Measurements from ENCODE around the gene MAD1L1.

DNA sequence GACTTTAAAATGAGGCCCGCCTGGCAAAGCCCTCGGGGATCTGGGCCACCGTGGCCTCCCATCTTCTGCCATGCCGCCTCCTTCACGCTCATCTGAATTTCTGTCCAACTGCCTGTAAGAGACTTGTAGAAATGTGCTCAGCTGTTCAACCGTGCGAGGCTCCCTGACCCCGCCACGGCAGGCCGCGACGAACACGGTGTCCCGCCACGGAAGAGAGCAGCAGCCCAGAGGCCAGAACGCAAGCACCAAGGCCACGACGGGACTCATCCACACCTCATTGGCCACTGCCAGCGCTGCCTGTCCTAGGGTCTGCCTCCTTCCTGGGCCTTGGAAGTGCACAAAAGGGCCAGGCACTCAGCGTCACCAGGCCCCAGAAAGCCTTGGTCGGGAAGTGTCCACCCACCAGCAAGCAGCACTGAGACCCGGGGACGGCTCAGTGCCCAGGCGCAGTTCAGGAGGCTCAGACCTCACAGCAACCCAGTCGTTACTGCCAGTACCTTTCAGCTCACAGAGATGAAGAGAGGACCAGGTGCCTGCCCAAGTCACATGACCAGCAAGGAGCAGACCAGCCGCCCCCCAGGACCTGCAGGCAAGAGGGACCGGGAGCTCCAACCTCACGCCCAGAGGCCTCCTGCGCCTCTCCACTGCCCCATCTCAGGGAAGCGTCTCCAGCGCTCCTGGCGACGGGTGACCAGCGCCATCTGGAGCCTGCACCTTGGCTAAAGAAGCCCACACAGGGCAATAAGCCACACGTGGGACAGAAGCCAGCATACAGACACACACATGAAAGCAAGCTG is 85.9 kb downstream of the MAD1L1 start:
- TF ChIP-seq, protein P1, sequence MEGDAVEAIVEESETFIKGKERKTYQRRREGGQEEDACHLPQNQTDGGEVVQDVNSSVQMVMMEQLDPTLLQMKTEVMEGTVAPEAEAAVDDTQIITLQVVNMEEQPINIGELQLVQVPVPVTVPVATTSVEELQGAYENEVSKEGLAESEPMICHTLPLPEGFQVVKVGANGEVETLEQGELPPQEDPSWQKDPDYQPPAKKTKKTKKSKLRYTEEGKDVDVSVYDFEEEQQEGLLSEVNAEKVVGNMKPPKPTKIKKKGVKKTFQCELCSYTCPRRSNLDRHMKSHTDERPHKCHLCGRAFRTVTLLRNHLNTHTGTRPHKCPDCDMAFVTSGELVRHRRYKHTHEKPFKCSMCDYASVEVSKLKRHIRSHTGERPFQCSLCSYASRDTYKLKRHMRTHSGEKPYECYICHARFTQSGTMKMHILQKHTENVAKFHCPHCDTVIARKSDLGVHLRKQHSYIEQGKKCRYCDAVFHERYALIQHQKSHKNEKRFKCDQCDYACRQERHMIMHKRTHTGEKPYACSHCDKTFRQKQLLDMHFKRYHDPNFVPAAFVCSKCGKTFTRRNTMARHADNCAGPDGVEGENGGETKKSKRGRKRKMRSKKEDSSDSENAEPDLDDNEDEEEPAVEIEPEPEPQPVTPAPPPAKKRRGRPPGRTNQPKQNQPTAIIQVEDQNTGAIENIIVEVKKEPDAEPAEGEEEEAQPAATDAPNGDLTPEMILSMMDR (IDR thresholded peaks at IDR 0.05), result no peak
- TF ChIP-seq POLR2A (IDR thresholded peaks at IDR 0.05), result no peak
